SK-N-MC (cell line): ENCODE measurements around the gene CAMK4.
A peak's percentile ranks its signal among the peaks of the same experiment; 100 is the strongest.

Source experiments
- DNase-seq: peaks from one replicate; pipeline ENCODE4 v3.0.0-alpha.2; 2011; ENCODE audit warnings: low read depth, low spot score
- H3K27ac ChIP-seq: fragments of 200-600 bp; sonication (generic); 2 replicates; pipeline ENCODE4 v1.5.1; 2016; ENCODE audit warnings: mixed run types
- H3K36me3 ChIP-seq: fragments of 200-600 bp; sonication (generic); 2 replicates; pipeline ENCODE4 v1.6.1; 2017; ENCODE audit warnings: antibody characterized with exemption, low read length, mixed read lengths; ENCODE audit not compliant: insufficient read depth
- H3K4me3 ChIP-seq: fragments of 200-600 bp; sonication (generic); 2 replicates; pipeline ENCODE4 v1.5.1; 2016
- H3K9ac ChIP-seq: fragments of 200-600 bp; sonication (generic); 2 replicates; pipeline ENCODE4 v1.8.0; 2017; ENCODE audit warnings: mixed run types, mixed read lengths; ENCODE audit not compliant: insufficient read length
- H3K9me3 ChIP-seq: fragments of 200-600 bp; sonication (generic); 2 replicates; pipeline ENCODE4 v1.6.1; 2017; ENCODE audit warnings: low read depth, mild to moderate bottlenecking, antibody characterized with exemption, low read length, moderate library complexity, mixed read lengths
- EZH2 ChIP-seq: fragments of 200-600 bp; sonication (generic); IDR thresholded peaks from one replicate; pipeline ENCODE4 v1.6.1; 2017; ENCODE audit warnings: antibody characterized with exemption
- FOXP2 ChIP-seq: optimal IDR thresholded peaks from 2 replicates; pipeline ENCODE3; 2011; ENCODE audit warnings: mild to moderate bottlenecking, moderate library complexity; ENCODE audit not compliant: insufficient read depth; ENCODE audit errors: extremely low read length, control extremely low read depth
- POLR2AphosphoS5 ChIP-seq: IDR thresholded peaks from 2 replicates; pipeline ENCODE4 v1.6.1; 2012; ENCODE audit warnings: mild to moderate bottlenecking, low read depth, low read length, borderline replicate concordance

CAMK4 gene

DNA sequence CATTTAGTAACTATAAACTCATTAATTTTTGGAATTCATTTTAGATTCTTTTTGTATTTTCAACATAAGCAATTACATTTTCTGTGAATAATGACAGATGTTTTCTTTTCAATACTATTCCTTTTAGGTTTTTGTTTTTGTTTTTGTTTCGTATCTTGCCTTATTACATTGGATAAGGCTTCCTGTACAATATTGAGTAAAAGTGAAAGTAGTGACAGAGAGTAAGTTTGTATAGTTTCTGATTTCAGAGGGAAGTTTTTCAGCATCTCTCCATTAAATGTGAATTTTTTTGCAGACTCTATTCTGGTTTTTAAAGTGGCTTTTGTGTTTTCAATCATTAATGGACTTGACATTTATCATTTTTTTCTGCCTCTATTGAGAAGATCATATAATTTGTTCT, 12.8 kb upstream of the CAMK4 start:
- Histone ChIP-seq H3K36me3 (no peaks in the 10 kb centered on the region), H3K9ac (no peak overlapping the region), H3K9me3 (no peaks in the 10 kb centered on the region), H3K4me3 (no peak overlapping the region), H3K27ac (no peak overlapping the region)
- DNase-seq, result no peak
- TF ChIP-seq FOXP2, result no peak
- TF ChIP-seq EZH2, result no peak
- no peak for TF ChIP-seq POLR2AphosphoS5

GRCh38 chr5:111214052-111214742, 10.0 kb upstream of the CAMK4 start:
- Histone ChIP-seq H3K9ac (no peak overlapping the region), H3K27ac (no peak overlapping the region), H3K36me3 (no peaks in the 10 kb centered on the region), H3K9me3 (no peaks in the 10 kb centered on the region), H3K4me3 (no peak overlapping the region)
- no peak for TF ChIP-seq FOXP2
- DNase-seq, result no peak

GRCh38 chr5:111215971-111216370, 8.2 kb upstream of the CAMK4 start:
- Histone ChIP-seq H3K27ac (no peak overlapping the region), H3K36me3 (no peaks in the 10 kb centered on the region), H3K9me3 (no peaks in the 10 kb centered on the region), H3K4me3 (no peak overlapping the region), H3K9ac (no peak overlapping the region)
- DNase-seq, result no peak
- no peak for TF ChIP-seq FOXP2
- no peak for TF ChIP-seq POLR2AphosphoS5
- TF ChIP-seq EZH2, result no peak

GRCh38 chr5:111221139-111221538, 3.0 kb upstream of the CAMK4 start:
- DNase-seq, result no peak
- TF ChIP-seq POLR2AphosphoS5 (no peak), FOXP2 (no peak), EZH2 (no peak)
- Histone ChIP-seq H3K27ac (no peak overlapping the region), H3K36me3 (no peaks in the 10 kb centered on the region), H3K9ac (no peak overlapping the region), H3K9me3 (no peaks in the 10 kb centered on the region), H3K4me3 (no peak overlapping the region)

GRCh38 chr5:111223101-111223786, 940 bp upstream of the CAMK4 start:
- H3K27ac ChIP-seq, result no peak overlapping the region
- H3K36me3 ChIP-seq, result no peaks in the 10 kb centered on the region
- no peak overlapping the region for H3K9ac ChIP-seq
- TF ChIP-seq POLR2AphosphoS5, result no peak
- TF ChIP-seq FOXP2, result no peak
- no peak for TF ChIP-seq EZH2
- DNase-seq, result no peak
- H3K9me3 ChIP-seq, result no peaks in the 10 kb centered on the region
- H3K4me3 ChIP-seq, result peak overlapping the region; percentile 75

DNA sequence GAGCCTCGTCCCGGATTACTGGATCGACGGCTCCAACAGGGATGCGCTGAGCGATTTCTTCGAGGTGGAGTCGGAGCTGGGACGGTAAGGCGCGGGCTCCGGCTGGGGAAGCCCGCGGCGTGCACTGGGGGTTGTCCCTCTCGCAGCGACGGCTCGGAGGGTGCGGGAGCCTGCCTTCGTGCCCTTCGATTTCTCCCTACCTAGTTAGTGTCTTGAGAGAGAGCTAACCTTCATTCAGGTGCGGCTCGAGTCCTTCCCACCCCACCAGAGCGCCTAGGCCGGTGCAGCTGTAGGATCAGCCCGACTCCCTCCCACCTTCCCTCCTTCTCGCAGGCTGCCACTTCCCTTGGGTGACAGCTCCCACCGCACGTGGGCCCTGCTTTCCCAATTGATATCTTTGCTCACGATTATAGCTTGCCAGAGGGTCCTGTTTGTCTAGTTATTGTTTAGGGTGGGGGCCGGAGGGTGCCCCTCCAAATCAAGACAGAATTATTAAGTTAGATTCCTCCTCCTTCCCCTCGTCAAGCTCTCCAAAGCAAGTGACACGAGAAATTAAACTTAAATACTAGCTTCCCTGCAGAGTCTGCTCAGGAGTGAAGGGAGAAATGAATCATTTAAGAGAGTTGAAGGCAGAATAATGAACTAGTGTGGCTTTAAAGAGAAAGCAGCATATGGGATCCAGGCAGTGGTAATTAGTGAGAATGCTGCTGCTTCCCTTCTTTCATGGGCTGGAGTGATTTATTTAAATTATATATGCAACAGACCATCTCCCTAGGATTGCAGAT, 569 bp downstream of the CAMK4 start:
- H3K9ac ChIP-seq, result no peak overlapping the region
- no peak for DNase-seq
- peak overlapping the region; percentile 75 for H3K4me3 ChIP-seq
- no peak for TF ChIP-seq EZH2
- TF ChIP-seq FOXP2, result no peak
- no peak for TF ChIP-seq POLR2AphosphoS5
- H3K36me3 ChIP-seq, result no peaks in the 10 kb centered on the region
- no peaks in the 10 kb centered on the region for H3K9me3 ChIP-seq
- no peak overlapping the region for H3K27ac ChIP-seq

GRCh38 chr5:111225926-111226325, 1.7 kb downstream of the CAMK4 start:
- no peaks in the 10 kb centered on the region for H3K36me3 ChIP-seq
- no peak for DNase-seq
- TF ChIP-seq POLR2AphosphoS5, result no peak
- no peak for TF ChIP-seq EZH2
- TF ChIP-seq FOXP2, result no peak
- no peak overlapping the region for H3K27ac ChIP-seq
- H3K4me3 ChIP-seq, result no peak overlapping the region
- H3K9me3 ChIP-seq, result no peaks in the 10 kb centered on the region
- no peak overlapping the region for H3K9ac ChIP-seq

GRCh38 chr5:111226556-111226955, 2.4 kb downstream of the CAMK4 start:
- no peaks in the 10 kb centered on the region for H3K36me3 ChIP-seq
- no peak for DNase-seq
- no peak overlapping the region for H3K9ac ChIP-seq
- H3K4me3 ChIP-seq, result no peak overlapping the region
- TF ChIP-seq FOXP2 (no peak), EZH2 (no peak), POLR2AphosphoS5 (no peak)
- H3K27ac ChIP-seq, result no peak overlapping the region
- no peaks in the 10 kb centered on the region for H3K9me3 ChIP-seq
